Hepatic stellate cell (primary cell): ENCODE data around the gene PPM1H.

Experiments used
- DNase-seq: peaks from one replicate; pipeline ENCODE4 v3.0.0; 2011; ENCODE audit warnings: low spot score

PPM1H gene

GRCh38 chr12:62873116-62873825 lies 61.7 kb downstream of the PPM1H start:
- no peak for DNase-seq

GRCh38 chr12:62868820-62869219 lies 66.1 kb downstream of the PPM1H start:
- no peak for DNase-seq

GRCh38 chr12:62866451-62867082 lies 68.4 kb downstream of the PPM1H start:
- DNase-seq, result peak; percentile 62

- peak; percentile 11 for DNase-seq
Observed at GRCh38 chr12:62865937-62866336, 69.0 kb downstream of the PPM1H start.

- DNase-seq, result no peak
Observed at GRCh38 chr12:62865065-62865464, 69.9 kb downstream of the PPM1H start.

- peak; percentile 30 for DNase-seq
Observed at GRCh38 chr12:62862259-62862881, 72.6 kb downstream of the PPM1H start.

GRCh38 chr12:62861586-62861985 lies 73.4 kb downstream of the PPM1H start:
- no peak for DNase-seq

GRCh38 chr12:62860501-62861411 lies 74.2 kb downstream of the PPM1H start:
- no peak for DNase-seq

- DNase-seq, result no peak
Observed at GRCh38 chr12:62860020-62860419, 74.9 kb downstream of the PPM1H start.

- DNase-seq, result no peak
Observed at GRCh38 chr12:62859321-62859737, 75.6 kb downstream of the PPM1H start.

GRCh38 chr12:62856454-62856853 lies 78.5 kb downstream of the PPM1H start:
- DNase-seq, result no peak

GRCh38 chr12:62854024-62854423 lies 80.9 kb downstream of the PPM1H start:
- no peak for DNase-seq

GRCh38 chr12:62849398-62849797 lies 85.6 kb downstream of the PPM1H start:
- DNase-seq, result no peak

- DNase-seq, result peak; percentile 59
Observed at GRCh38 chr12:62848418-62848817, 86.5 kb downstream of the PPM1H start.

- DNase-seq, result no peak
Observed at GRCh38 chr12:62847709-62848108, 87.2 kb downstream of the PPM1H start.

GRCh38 chr12:62846491-62846890 lies 88.5 kb downstream of the PPM1H start:
- no peak for DNase-seq

GRCh38 chr12:62844915-62845314 lies 90.0 kb downstream of the PPM1H start:
- DNase-seq, result no peak

- no peak for DNase-seq
Observed at GRCh38 chr12:62843716-62844115, 91.2 kb downstream of the PPM1H start.

GRCh38 chr12:62841846-62842245 lies 93.1 kb downstream of the PPM1H start:
- no peak for DNase-seq

GRCh38 chr12:62840806-62841205 lies 94.1 kb downstream of the PPM1H start:
- DNase-seq, result no peak

- no peak for DNase-seq
Observed at GRCh38 chr12:62839869-62840660, 94.9 kb downstream of the PPM1H start.
